Right forelimb (tissue), 1 donor: ENCODE measurements around the gene PAPPA.

Experiments
- DNase-seq: peaks from one replicate; pipeline ENCODE4 v3.0.0-alpha.2; 2018

The PAPPA gene

GRCh38 chr9:116153765-116154333 is at the start of gene PAPPA:
TSS of gene PAPPA (plus strand) at chr9:116153791. CDS start at chr9:116154173, 382 bp downstream.
- no peak for DNase-seq

DNA sequence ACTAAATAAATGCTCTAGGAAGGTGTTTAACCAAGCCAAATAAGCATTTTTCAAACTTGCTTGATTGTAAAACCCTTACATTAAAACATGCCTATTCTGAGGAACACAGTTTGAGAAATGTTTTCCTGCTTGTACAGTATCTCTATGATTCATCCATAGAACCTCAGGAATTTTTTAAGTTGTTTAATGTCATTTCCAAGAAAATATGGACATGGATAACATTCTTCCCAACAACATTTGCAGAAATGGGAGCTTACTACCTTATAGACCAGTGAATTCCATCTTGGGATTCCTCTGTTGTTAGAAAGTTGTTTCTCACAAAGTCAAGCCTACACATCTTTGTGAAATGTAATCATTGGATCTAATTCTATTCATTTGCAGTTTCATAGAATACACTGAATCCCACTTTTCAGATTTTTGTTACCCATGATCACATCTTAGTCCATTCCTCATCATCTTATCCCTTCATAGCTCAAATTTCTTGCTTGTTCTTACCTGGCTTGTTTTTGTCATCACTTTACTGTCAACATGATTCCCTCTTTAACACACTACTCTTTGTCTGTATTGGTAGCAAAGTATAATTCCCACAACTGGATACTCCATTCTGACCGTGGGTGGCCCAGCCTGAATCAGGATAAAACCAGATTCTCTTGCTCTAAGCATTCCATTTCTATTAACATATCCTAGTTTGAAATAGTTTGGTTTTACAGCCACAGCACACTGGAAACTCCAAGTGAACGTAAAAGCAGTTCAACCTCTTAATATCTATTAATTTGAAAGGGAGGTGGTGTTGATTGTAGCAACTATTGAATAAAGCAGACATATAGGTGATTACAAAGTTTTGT is 49.4 kb upstream of the PAPPA start:
- DNase-seq = no peak

GRCh38 chr9:116112236-116112635 is 41.4 kb upstream of the PAPPA start:
- DNase-seq = no peak

- DNase-seq = peak; percentile 41
Measured at GRCh38 chr9:116115761-116116353, 37.7 kb upstream of the PAPPA start.

DNA sequence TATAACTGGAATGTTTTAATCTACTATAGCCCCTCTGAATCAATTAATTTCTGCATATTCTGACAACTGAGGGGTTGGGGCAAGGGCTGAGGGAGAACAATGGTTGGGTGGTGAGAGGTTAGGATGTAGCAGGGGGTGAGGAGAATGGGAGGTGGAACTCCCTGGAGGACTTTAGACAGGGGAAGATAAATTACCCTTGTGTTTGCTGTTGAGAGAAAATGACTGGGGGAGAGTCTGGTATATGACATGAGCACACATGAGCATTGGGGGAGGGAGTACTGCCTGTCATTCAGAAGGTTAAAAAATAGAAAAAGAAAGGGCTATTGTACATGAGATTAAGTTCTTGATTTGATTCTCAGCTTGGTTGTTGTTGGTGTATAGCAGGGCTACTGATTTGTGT is 37.2 kb upstream of the PAPPA start:
- DNase-seq = no peak

DNA sequence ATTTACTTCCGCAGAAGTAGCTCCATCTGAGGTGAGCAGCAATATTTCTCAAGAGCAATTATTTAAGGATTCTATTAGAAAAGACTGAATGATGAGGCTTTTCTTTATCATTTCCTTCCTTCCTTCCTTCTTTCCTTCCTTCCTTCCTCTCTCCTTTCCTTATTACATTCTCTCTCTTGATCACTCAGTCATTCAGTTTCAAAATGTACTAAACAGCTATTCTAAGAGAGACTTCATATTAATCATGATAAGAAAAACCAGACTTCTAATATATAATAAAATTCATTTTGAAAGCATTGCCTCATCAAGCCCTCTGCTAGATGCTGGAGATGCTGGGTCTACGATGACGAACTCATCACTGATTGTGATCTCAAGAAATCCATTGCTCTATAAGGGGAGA is 30.4 kb upstream of the PAPPA start:
- no peak for DNase-seq

- no peak for DNase-seq
Measured at GRCh38 chr9:116124472-116125040, 29.0 kb upstream of the PAPPA start.

GRCh38 chr9:116133163-116133562 is 20.4 kb upstream of the PAPPA start:
- DNase-seq = no peak

GRCh38 chr9:116134975-116135374 is 18.6 kb upstream of the PAPPA start:
- no peak for DNase-seq

- no peak for DNase-seq
Measured at GRCh38 chr9:116137010-116137409, 16.6 kb upstream of the PAPPA start.

DNA sequence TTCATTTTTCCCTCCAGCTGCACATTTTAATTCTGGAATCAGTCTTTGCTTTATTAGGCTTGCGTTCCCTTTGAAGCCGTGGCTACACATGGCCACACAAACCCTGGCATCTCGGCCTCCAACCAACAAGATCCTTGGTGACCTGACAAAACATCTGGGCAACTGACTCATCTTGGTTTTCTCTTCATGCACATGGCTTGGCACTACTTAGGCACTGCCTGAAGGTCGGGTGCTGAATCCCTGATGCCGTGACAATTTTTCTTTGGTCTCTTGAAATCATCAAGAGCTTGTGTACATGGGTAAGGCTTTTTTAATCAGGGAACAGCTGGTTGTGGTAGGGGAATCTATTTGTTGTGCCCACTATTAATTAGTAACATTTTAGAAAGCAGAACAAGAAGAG is 16.0 kb upstream of the PAPPA start:
- DNase-seq = no peak

- DNase-seq = no peak
Measured at GRCh38 chr9:116141864-116142561, 11.6 kb upstream of the PAPPA start.

- DNase-seq = no peak
Measured at GRCh38 chr9:116142706-116143492, 10.7 kb upstream of the PAPPA start.

DNA sequence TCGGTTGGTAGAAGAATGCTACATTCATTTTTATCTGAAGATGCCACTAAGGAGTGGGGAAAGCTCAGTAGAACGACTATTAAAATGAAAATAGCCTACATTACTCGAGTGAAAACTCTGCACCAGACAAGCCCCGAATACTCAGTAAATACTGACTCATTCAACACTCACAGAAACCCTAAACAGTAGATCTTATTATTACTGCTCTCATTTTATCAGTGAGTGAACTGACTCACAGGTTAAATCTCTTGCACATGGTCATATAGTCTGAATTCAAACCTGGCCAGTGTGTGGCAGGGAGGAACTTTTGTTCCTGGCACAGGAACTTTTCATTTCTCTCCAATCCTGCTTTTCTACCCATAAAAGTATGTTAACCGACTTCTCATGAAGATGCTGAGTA is 9.6 kb upstream of the PAPPA start:
- no peak for DNase-seq

DNA sequence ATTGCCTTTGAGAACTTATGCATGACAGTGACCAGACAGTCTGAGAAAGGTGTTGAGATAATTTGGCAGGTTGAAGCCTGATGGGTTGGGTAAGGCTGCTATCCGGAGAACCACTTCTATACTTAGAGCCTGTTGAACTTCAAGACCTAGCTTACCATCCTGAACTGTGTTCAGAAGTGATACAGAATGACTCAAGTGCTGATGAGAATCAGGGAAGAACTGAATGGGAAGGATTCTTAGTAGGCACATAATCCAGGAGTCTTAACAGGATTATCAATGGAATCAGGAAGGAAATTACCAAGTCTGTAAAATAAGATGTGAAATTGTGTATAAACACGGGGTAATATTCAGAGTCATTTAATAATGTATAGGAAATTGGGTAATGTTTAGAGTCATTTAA is 9.0 kb upstream of the PAPPA start:
- DNase-seq = no peak

- DNase-seq = no peak
Measured at GRCh38 chr9:116145036-116145435, 8.6 kb upstream of the PAPPA start.

DNA sequence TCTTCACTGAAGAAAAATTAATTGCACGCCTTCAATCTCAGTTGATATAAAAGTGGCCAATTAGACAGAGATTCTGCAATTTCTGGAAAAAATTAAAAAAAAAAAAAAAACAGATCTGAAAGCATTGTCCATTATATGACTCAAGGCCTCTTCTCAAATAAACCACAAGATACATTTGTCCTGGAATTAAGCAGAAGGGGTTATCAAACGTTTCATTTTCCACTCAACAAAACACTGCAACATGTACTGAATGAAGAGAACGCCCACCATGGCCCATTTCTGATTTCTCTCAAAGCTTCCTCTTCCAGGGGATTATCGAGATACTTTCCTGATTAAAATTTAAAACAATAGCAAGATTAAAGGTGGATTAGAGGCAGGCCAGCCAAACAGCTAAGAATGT is 5.8 kb upstream of the PAPPA start:
- DNase-seq = no peak

DNA sequence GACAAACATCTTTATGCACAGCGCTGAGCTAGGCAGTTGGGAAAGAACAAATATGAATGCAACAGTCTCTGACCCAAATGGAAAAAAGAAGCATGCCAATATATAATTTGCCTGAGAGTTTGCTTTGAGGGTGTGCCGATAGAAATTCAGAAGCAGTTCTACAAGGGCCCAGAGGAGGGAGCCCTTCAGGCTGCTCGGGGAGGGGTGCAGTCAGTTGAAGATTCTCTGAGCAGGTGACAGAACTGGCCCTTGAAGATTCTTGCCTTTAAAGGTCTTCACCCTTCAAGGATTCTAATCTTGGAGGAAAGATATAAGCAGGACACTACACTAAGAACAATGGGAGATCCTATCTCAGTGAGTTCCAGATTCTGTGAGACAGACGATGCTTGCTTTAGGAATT is 3.7 kb upstream of the PAPPA start:
- no peak for DNase-seq

GRCh38 chr9:116151199-116151598 is 2.4 kb upstream of the PAPPA start:
- DNase-seq = no peak

GRCh38 chr9:116151966-116152381 is 1.6 kb upstream of the PAPPA start:
- no peak for DNase-seq

- DNase-seq = no peak
Measured at GRCh38 chr9:116152390-116152789, 1.2 kb upstream of the PAPPA start.
